NCI-H1436 (cell line): ENCODE results near the gene GAGE12J.
"Not testable (repeated sequence)": the region's sequence is repeated elsewhere in the genome, so short reads cannot be mapped to it uniquely, and the experiment has no call there.

Experiments used
- DNase-seq: peaks from one replicate; lab custom pipeline; 2025; lab: John Stamatoyannopoulos, UW

Gene GAGE12J

GRCh38 chrX:49310371-49310770 lies 11.5 kb upstream of the GAGE12J start:
- no peak for DNase-seq

- DNase-seq = no peak
Observed at GRCh38 chrX:49312176-49312575, 9.7 kb upstream of the GAGE12J start.

GRCh38 chrX:49316085-49316484 lies 5.8 kb upstream of the GAGE12J start:
- DNase-seq = no peak

GRCh38 chrX:49322266-49322665 lies 429 bp downstream of the GAGE12J start:
- DNase-seq = not testable (repeated sequence)

DNA sequence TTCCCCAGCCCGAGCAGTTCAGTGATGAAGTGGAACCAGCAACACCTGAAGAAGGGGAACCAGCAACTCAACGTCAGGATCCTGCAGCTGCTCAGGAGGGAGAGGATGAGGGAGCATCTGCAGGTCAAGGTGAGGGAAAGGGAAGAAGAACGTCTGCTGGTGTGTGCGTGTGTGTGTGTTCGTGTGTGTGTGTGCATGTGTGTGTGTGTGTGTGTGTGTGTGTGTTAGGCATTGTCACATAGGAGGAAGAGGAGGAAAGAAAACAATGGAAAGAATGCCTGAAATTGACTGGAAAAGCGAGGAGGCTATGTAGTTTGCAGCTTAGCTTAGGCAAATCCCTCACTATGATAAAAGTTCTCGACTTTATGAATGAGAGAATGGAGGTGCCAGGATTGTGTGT lies 1.9 kb downstream of the GAGE12J start:
- not testable (repeated sequence) for DNase-seq

DNA sequence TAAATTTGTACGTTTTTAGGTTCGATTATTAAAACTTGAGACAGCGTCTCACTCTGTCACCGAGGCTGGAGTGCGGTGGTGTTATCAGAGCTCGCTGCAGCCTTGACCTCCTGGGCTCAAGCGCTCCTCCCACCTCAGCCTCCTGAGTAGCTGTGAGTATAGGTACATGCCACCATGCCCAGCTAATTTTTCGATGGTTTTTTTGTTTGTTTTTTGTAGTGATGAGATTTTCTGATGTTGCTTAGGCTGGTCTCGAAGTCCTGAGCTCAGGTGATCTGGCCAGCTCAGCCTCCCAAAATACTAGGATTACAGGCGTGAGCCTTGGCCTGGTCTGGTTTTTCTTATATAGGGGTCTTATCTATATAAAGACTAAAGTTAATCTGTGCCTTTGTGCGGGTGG lies 8.6 kb downstream of the GAGE12J start:
- not testable (repeated sequence) for DNase-seq

DNA sequence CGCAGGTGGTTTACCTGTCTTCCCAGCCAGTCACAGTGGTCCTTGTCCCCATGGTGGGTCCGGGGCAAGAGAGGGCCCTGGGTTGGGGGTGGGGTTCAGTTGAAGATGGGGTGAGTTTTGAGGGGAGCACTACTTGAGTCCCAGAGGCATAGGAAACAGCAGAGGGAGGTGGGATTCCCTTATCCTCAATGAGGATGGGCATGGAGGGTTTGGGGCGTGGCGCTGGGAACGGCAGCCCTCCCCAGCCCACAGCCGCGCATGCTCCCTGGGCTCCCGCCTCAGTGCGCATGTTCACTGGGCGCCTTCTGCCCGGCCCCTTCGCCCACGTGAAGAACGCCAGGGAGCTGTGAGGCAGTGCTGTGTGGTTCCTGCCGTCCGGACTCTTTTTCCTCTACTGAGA lies 9.4 kb downstream of the GAGE12J start, which contains the start of gene GAGE13:
Gene GAGE13 (plus strand): TSS at position 301 of the 400 bp plus-strand sequence. CDS start 1,156 bp downstream, outside the sequence.
- not testable (repeated sequence) for DNase-seq

DNA sequence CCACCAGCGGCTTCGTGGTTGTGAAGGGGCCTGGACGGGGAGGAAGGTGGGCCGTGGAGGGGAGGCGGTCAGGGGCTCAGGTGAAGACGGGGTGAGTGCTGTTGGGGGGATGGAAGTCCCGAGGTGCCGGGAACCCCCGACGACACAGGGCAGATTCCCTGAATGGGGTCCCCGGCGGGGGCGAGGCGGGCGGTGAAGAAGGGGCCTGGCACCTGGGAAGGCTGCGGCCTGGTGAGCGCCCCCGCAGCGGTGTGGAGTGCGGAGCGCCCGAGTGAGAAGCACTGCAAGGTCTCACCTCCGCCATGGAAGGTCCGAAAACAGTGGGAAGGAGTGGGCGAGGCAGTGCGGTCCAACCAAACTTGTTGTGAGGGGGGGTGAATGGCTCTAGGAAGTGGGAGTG lies 10.0 kb downstream of the GAGE12J start:
- not testable (repeated sequence) for DNase-seq

GRCh38 chrX:49341449-49341848 lies 19.6 kb downstream of the GAGE12J start:
- not testable (repeated sequence) for DNase-seq

- DNase-seq = not testable (repeated sequence)
Observed at GRCh38 chrX:49344496-49345175, 22.8 kb downstream of the GAGE12J start.

GRCh38 chrX:49345402-49345801 lies 23.6 kb downstream of the GAGE12J start:
- DNase-seq = not testable (repeated sequence)

- DNase-seq = not testable (repeated sequence)
Observed at GRCh38 chrX:49346150-49346549, 24.3 kb downstream of the GAGE12J start.
